GM19467 (cell line): ENCODE data around the gene PPTC7.
"Not testable (repeated sequence)": the region's sequence is repeated elsewhere in the genome, so short reads cannot be mapped to it uniquely, and the experiment has no call there.

Experiments used
- ATAC-seq: cut with Tn5 transposase; IDR thresholded peaks from one replicate; pipeline ENCODE4 v1.9.1; 2021; ENCODE audit warnings: mild to moderate bottlenecking, moderate library complexity; ENCODE audit not compliant: unreplicated experiment

PPTC7 gene

GRCh38 chr12:110537605-110538409 lies 45.3 kb downstream of the PPTC7 start:
- ATAC-seq = no peak

GRCh38 chr12:110536834-110537604 lies 46.1 kb downstream of the PPTC7 start:
- no peak for ATAC-seq

GRCh38 chr12:110534811-110535210 lies 48.3 kb downstream of the PPTC7 start:
- no peak for ATAC-seq

- ATAC-seq = no peak
Observed at GRCh38 chr12:110533607-110534006, 49.5 kb downstream of the PPTC7 start.

- ATAC-seq = no peak
Observed at GRCh38 chr12:110532644-110533043, 50.5 kb downstream of the PPTC7 start.

- peak; percentile 80 for ATAC-seq
Observed at GRCh38 chr12:110531741-110532333, 51.3 kb downstream of the PPTC7 start.

- no peak for ATAC-seq
Observed at GRCh38 chr12:110530511-110530910, 52.6 kb downstream of the PPTC7 start.

- ATAC-seq = no peak
Observed at GRCh38 chr12:110528277-110528839, 54.8 kb downstream of the PPTC7 start.

GRCh38 chr12:110520876-110521712 lies 62.0 kb downstream of the PPTC7 start:
- ATAC-seq = not testable (repeated sequence)

GRCh38 chr12:110518014-110518413 lies 65.1 kb downstream of the PPTC7 start:
- ATAC-seq = not testable (repeated sequence)

- ATAC-seq = no peak
Observed at GRCh38 chr12:110516995-110517394, 66.1 kb downstream of the PPTC7 start.

- ATAC-seq = no peak
Observed at GRCh38 chr12:110514363-110514762, 68.8 kb downstream of the PPTC7 start.

- ATAC-seq = no peak
Observed at GRCh38 chr12:110513842-110514241, 69.3 kb downstream of the PPTC7 start.

GRCh38 chr12:110508071-110508586 lies 75.0 kb downstream of the PPTC7 start:
- no peak for ATAC-seq

- ATAC-seq = no peak
Observed at GRCh38 chr12:110505332-110505731, 77.8 kb downstream of the PPTC7 start.

- no peak for ATAC-seq
Observed at GRCh38 chr12:110503432-110503831, 79.7 kb downstream of the PPTC7 start.

GRCh38 chr12:110501752-110502738 lies 81.1 kb downstream of the PPTC7 start, which contains the start of the genes RAD9B and VPS29:
RAD9B (plus strand) TSS chr12:110502331; CDS start chr12:110502338, 7 bp downstream.
VPS29 (minus strand) TSS chr12:110502111; CDS start chr12:110502051, 60 bp downstream.
- ATAC-seq = peak; percentile 93

- peak; percentile 4 for ATAC-seq
Observed at GRCh38 chr12:110501399-110501751, 81.7 kb downstream of the PPTC7 start.
